ENCODE data around the gene CAMK2B.

CAMK2B gene

DNA sequence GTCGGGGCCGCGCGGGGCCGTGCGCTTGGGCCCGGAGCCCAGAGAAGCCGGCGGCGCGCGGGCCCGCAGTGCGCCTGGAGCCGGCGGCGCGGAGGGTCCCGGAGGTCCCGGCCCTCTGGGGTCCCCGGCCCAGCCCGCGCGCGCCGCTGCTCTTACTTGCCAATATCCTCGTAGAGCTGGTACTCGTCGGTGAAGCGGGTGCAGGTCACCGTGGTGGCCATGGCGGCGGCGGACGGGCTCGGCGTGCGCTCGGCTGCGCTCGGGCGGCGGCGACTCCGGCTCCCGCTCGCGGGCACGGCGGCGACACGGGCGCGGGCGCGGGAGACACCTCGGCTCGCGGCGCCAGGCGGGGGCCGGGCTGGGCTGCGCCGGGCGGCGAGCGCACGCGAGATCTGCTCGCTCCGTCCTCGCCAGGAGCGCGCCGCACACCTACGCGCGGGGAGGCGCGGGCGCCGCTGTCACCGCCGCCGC is at the start of gene CAMK2B:
TSS of gene CAMK2B (minus strand) at position 394 of the 471 bp plus-strand sequence. CDS start at position 221, 173 bp downstream.
- no peak for DNase-seq

DNA sequence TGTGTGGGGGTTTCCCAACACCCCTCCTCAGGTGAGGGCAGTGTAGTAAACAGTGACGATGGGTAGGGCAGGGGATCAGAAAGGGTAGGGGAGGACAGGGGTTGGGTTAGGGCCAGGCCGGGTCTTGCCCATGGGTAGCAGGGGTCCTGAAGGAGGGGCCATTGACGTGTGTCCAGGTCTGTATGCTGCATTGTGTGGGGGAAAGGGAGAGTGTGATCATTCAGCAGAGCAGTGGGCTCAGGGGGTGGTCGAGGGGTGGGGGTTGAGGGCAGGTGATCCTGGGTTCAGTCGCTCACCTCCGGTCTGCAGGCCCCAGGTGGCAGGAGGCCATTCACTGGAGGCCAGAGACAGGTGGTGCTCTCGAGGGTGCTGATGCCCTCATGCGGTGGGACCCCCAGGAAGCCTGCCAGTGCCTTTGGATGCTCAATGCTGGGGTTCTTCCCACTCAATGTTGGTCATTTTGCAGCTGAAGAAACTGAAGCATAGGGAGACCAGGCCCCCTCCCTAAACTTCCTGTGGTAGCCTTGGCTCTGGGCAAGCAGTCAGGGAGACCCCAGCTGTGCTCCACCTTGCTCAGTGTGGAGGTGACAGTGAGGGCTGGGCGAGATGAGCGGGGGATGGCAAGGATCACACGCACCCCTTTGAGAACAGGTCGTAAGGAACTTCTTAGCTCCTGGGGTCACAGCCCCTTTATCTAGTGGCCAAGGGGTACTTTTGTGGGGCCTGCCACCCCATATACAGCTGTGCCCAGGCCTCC is 48.8 kb upstream of the CAMK2B start:
- DNase-seq = no peak

DNA sequence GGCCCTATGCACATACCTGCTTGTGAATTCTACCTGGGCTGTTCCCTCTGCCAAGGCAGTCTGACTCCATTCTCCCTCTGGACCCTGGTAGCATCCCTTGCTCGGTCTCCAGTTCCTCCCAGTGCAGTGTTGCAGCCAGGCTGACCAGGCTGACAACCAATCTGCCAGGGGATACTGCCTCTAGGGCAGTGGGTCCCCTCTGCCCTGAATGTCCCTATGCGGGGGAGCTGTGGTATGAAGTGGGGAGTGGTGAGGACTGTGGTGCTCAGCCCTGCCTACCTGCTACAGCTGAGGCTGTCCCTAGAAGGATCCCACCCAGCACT is 48.0 kb upstream of the CAMK2B start:
- DNase-seq = no peak

DNA sequence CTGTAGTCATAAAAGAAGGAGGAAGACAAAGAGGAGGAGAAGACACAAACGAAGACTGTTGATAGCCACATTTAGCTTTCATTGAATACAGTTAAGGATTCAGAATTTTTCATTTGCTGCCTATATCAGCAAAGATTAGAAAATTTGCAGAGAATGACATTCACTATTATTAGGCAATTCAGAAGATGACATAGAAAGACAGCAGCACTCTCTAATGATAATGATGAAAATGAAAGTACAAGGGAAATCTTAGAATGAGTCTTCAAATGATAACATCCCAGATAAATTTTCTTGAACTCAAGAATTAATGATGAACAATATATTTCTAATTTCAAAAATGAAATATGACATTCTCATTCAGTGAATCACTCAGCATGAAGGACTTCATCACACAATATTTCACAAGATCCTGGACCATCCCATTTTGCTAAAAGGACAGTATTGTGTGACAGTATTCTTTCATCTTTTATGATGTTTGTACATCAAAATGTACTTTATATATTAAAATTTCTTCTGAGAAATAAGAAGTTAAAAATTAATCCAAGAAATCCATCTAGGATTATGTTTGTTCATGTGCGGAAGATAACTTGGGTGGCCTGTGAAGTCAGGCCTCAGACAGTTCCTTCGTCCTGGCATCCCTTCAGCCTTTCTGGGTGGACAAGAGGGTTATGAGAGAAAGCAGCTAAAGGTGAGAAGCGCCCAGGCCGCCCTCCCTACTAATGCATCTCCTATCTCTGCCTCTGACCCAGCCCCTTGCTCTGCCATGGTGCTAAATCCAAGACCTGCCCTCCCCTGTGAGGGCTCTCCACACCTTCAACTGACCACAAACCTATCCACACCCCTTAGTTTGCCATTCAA is 47.4 kb upstream of the CAMK2B start:
- DNase-seq = no peak

DNA sequence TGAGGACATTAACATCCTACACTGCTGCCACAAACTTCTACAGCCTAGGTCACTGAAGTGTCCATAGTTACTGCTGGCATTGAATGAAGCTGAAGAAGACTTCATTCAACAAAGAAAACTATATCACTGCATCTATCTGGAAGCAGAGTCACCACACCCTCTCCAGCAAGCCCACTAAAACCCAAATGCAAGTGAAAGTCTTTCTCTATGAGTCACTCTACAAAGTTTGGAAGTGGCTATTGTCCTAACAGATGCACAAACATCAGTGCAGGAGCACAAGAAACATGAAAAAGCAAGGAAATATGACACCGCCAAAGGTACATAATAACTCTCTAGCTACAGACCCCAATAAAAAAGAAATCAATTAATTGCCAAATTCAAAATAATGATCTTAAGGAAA is 43.5 kb upstream of the CAMK2B start:
- no peak for DNase-seq

DNA sequence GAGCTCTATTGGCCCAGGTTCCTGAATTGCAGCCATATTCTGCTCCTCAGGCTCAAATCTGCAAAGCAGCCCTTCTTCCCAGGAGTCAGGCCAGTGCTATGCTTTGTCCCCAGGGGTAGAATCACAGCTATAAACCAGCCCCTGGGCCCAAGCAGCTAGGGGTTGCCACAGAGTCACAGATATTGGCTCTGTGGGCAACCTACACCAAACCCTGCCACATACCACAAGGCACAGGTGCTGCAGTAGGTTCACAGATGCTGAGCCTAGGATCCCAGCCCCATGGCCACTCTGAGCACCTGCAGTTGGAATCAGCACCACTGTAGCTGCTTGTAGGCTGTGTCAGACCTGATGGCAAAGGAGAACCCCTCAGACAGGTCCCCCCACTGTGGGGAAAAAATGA is 43.1 kb upstream of the CAMK2B start:
- DNase-seq = no peak

DNA sequence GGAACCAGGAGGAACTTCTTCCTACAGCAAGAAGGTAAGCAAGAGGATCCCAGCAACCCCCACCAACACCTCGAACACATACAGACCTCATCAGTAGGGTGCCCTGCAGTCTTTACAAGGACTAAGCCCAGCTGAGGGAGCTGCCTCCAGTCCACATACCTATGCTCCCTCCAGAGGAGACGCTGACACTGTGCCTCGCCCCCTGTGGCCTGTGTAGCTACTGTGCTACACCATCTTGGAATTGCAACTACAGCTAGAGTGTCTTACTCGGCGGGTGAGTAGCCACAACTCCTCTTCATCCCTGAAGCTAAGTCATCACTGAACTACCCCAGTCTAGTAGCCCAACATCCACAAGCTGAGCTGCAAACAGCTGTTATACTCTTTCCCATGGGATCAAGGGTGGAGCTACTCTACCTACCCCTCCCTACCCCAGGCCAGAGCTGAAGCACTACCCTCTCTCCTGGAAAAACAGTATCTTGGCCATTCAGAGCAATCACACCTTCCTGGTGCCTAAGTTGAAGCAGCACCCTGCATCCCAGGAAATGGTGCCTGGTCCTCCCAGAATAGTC is 42.2 kb upstream of the CAMK2B start:
- DNase-seq = no peak

DNA sequence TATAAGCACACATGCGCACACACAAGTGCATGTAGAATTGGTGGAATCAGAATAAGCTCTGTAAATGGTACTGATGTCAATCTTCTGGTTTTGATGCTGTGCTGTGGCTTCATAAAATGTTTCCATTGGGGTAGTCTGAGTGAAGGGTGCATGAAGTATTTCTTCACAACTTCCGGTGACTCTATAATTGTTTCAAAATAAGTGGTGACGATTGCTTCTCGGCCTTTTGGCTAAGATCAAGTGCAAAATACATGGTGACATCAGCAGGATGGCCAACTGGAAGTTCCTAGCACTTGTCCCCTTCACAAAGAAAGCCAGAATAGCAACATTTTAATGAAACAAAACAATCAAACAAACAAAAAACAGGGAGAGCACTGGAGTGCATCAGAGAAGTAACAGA is 41.6 kb upstream of the CAMK2B start:
- DNase-seq = no peak

DNA sequence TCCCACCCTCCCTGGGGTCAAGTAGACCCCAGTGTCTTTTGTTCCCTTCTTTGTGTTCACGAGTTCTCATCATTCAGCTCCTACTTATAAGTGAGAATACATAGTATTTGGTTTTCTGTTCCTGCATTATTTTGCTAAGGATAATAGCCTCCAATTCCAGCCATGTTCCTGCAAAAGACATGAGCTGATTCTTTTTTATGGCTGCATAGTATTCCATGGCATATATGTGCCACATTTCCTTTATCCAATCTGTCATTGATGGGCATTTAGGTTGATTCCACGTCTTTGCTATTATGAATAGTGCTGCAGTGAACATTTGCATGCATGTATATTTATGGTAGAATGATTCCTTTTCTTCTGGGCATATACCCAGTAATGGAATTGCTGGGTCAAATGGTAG is 28.3 kb upstream of the CAMK2B start:
- DNase-seq = no peak

DNA sequence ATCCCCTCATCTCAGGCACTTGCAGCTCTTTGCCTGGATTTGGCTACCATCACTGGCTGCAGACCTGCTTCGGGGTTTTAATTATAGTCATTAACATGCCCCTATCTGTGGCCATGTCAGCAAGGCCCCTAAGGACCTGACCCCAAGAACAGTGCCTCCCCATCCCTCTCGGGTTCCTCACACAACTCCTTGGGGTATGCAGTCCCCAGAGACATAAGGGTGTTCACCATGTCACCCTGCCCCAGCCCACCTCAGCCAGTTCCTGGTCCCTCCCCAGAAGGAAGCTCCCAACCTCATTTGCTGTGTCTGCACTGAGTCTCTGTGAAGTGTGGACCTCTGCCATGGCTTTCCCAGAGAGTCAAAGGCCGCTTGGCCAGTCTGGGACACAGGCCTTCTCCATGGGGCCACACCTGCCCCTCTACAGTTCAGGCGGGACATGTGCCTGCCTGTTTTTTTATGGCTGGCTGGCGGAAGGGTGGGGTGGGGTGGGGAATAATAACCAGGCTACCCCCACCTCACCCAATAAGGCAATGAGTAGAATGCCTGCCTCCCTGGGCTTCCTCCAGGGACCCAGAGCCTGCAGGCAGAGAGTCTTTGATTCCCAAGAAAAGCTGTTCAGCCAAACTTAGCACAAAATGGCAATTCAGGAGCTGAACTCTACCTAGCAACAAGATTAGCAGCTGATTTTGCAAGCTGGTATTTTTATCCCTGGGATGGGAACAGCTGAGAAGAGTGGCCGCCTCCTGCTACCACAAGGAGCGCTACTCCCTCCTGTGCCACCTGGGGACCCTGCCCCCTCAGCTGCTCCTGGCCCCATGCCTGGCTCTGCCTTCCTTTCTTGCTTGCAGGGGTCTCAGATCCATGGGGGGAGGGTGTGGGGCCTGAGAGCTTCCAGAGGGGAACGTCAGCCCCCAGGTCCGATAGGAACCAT is 23.7 kb upstream of the CAMK2B start:
- no peak for DNase-seq

DNA sequence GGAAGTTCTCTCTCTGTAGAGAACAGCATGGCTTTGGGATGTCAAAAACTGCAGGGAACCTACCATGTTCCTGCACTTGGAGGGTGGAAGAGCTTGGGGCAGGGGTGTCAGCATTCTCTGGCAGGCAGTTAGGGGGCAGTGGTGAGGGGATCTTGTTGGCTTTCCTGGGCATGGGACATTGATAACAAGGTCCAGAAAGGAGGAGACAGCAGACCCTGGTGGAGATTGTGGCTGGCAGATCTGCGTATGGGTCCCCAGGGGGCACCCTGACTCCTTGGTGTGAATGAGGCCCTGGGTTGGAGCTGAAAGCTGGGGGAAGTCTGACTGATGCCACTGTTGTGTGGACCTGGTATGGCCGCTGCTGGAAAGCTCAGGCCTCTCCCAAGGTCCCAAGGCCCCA is 22.9 kb upstream of the CAMK2B start:
- DNase-seq = no peak

DNA sequence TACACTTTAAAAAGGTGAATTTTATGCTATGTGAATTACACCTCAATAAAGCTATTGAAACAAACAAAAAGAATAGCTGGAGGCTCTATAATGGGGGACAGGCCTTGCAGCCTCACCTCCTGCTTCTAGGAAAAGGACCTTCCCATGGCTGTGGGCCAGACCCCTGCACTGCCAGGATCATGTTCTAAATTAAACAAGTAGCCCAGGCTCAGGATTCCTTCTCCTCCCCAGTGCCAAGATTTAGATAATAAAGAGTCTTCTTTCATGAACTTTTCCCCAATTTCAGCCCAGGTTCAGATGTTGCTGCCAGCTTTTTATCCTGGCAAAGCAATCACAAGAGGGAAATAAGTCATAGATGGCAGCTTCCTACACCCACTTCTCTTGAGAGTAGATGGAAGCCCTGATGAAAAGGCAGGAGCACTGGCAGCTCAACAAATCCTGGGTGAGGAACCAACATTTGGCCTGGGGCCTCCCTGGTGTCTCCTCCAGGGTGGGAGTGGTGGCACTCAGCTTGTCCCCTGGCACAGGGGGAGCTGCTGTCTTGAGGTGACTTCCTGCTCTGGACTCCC is 22.2 kb upstream of the CAMK2B start:
- DNase-seq = no peak

DNA sequence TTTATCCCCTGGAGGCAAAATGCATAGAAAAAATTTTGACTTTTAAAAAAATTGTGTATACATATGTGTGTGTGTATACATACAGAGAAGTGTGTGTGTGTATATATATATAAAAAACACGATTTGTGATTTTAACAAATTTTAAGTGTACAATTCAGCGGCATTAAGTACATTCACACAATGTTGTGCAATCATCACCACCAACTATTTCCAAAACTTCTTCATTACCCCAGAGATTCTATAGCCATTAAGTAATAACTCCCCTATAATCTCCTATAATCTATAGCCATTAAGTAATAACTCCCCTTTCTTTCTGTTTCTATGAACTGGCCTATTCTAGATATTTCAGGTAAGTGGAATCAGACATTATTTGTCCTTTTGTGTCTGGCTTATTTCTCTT is 20.7 kb upstream of the CAMK2B start:
- DNase-seq = no peak

DNA sequence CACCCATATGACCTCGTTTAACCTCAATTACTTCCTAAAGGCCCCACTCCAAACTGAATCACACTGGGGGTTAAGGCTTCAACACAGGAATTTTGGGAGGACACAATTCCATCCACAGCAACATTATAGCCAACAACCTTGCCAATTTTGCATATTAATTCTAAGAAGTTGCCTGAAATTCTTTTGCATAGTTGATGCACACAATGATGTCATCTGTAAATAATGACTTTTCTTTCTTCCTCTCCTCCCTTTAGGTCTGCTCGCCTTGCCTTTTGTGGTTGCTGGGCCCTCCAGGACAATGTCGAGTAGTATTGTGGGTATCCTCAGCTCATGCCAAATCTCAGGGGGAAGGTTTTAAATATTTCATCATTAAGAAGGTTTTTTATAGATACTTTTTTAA is 16.0 kb upstream of the CAMK2B start:
- no peak for DNase-seq

DNA sequence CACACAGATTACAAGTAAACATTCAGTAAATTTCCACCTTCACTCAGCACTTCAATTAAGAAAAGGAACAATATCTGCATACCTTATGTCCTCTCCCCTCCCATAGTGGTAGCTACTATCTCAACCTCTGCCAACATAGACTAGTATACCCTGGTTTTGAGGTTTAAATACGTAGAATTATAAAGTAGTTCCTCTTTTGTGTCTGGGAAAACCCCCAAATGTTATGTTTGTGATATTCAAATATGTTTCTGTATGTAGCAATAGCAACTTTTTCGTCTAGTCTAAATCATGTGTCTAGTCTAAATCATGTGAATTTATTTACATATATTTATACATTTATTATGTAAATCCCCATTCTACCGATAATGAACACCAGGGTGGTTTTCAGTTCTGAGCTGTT is 13.2 kb upstream of the CAMK2B start:
- DNase-seq = no peak

DNA sequence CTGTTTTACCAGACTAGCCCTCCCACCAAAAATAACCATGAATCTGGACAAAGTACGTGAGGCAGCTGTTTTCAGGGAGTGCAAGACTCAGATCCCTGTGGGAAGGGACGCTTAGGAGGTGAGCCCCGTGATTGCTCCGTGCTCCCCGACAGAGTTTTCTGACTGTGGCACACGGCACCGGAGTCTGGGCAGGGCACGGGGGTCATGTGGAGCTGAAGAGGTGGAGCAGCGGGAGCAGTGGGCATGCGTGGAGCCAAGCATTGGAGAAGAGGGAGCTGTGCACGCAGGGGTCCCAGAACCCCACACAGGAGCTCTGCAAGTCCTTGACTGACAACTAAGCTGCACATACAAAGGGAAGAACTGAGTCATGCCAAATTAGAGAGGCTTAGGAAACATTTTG is 11.1 kb upstream of the CAMK2B start:
- DNase-seq = no peak

DNA sequence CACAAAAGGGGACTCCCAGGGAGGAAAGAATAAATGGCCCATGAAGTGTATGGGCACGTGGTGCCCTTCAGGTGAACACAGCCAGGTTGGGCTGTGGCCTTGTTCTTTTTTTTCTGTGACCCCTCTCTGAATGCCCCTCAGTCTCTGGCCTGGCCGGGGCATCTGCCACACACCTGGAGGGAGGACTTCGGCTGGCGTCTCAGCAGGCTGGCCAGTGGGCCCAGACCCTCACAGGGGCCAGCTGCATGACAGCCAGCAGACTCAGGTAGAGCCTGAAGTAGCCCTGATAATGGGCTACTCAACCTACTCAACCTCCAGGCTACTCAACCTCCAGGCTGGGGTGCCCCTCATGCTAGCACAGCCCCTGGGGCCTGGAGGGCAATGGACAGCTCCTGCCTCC is 9.8 kb upstream of the CAMK2B start:
- DNase-seq = no peak

DNA sequence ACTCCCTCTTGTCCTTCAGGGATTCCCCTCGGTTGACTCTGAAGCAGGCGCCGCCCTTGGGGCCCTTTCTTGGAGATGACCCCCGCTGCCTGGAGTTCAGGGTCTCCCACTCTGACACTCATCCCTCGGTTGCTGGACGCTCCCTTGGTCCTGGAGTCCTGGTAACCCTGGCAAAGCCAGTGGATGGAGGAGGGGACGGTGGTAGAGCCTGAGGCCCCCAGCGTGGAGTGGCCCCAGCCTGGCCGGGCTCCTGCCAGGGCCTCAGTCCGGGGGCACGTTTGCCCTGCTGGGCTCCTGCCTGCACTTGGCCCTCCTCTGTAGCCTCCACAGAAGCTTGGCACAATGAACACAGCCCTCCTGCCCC is 9.3 kb upstream of the CAMK2B start:
- DNase-seq = no peak

DNA sequence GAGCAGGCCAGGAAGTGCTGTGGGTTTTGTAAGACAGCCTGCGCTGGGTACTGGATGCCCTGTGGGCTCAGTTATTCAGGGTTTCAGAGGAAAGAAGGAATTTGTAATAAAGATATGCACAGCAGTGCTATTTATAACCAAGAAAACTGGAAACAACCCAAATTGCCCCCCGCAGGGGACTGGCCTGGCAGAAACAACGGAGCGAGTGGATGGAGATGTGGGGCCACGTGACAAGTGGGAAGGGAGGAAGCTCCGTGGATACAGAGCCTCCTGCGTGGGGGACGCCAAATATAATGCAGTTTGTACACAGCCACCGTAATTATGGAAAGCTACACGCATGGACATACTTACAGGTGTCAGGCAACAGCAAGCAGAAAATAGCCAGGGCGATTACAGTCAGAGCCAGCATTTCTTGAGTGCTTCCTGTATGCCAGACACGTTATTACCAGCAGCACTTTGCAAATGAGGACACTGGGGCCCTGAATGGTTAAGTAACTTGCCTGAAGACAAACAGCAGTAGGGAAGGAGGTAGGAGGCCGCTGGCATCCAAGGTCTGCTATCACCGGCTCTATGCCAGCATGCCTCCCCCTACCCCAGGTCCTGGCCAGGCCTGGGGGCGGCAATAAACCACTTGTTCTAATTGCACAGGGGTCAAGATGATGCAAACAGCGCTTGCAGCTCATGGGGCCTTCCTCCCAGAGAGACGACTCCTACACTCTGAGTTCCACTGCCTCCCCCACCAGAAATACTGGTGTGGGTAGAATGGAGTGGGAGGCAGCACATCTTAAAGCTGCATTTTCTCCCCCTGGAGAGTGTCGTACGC is 8.7 kb upstream of the CAMK2B start:
- DNase-seq = no peak

DNA sequence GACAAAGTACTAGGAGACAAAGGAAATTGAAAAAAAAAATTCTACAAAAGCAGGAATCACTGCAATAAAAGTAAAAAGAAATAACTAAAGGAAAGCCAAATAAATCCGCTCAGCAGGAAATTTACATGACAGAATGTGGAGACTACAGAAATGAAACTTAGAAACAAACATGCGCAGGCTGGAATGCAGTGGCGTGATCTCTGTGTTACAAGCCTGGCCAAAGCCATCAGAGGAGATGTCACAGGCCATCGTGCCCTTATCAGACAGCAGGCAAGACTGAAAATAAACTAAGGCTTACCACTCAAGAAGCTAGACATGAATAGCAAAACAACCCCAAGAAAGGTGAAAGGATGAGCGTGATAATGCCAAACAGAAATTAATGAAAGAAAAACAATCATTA is 6.3 kb upstream of the CAMK2B start:
- DNase-seq = no peak

DNA sequence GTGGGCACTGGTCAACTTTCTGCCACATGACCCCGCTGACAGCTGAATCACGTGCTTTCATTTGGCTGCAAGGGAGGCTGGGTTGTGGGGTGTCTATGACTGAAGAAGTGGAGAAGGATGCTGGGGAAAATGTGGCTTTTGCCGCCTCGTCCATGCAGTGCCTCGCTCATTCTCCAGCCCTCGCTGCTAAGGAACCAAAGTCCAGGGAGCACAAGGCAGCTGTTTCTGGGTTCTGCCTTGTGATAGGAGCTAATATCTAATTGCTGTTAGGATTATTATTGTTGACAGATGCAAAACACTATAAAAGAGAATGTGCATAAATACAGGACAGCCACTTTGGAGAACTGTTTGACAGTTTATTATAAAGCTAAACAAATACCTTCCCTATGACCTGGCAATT is 4.9 kb upstream of the CAMK2B start:
- no peak for DNase-seq

DNA sequence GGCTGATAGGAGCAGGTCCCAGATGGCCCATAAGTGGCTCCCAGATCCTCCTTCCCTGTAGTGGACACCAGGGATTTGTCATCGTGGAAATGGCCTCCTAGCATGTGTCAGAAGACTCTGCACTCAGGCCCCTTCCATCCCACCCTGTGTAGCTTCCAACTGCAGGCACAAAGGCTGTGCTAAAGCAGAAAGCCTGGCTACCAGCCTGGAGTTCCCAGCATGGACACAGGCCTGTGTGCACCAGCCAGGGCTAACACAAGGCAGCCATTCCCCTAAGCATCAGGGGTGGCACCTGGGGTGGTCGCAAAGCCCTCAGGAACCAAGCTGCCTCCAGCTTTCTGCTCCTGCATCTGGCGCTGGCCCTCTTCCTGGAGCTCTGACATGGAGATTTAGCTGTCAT is 4.5 kb upstream of the CAMK2B start:
- no peak for DNase-seq
